Mononuclear cell (primary cell): ENCODE data around the gene TLX1. TPM values are rescaled to one million over a fixed set of nuclear protein-coding genes. Genes with fewer than 3 reads are reported as not detected.

Experiments
- H3K27me3 ChIP-seq: 2 replicates; pipeline ENCODE4 v1.6.0; 2011; ENCODE audit warnings: low read length, control low read depth; ENCODE audit not compliant: insufficient read depth
- H3K4me1 ChIP-seq: 2 replicates; pipeline ENCODE4 v1.5.1; 2011; ENCODE audit warnings: mild to moderate bottlenecking, low read length, control low read depth; ENCODE audit not compliant: insufficient read depth
- H3K4me3 ChIP-seq: 2 replicates; pipeline ENCODE4 v1.5.1; 2011; ENCODE audit warnings: mild to moderate bottlenecking, low read length, moderate library complexity
- H3K9me3 ChIP-seq: 2 replicates; pipeline ENCODE4 v1.5.1; 2011; ENCODE audit warnings: low read depth, mild to moderate bottlenecking, control low read depth, low read length
- total RNA-seq: library from RNA; depleted of rRNA; stranded (reverse); fragments of >200 nt; gene quantifications from one replicate; pipeline ENCODE4 v1.2.3, GENCODE V29; 2012

Gene TLX1
- total RNA-seq, 1 donor = not detected

GRCh38 chr10:101136007-101136707, 5.1 kb downstream of the TLX1 start:
- no peaks in the 10 kb centered on the region for H3K9me3 ChIP-seq
- H3K4me1 ChIP-seq = peaks cover 46% of the 10 kb centered on the region
- peaks cover 99% of the 10 kb centered on the region for H3K27me3 ChIP-seq
- H3K4me3 ChIP-seq = no peak overlapping the region

GRCh38 chr10:101136708-101137121, 5.6 kb downstream of the TLX1 start:
- H3K4me1 ChIP-seq = peaks cover 40% of the 10 kb centered on the region
- peaks cover 100% of the 10 kb centered on the region for H3K27me3 ChIP-seq
- H3K9me3 ChIP-seq = no peaks in the 10 kb centered on the region
- no peak overlapping the region for H3K4me3 ChIP-seq

GRCh38 chr10:101137271-101137670, 6.2 kb downstream of the TLX1 start:
- H3K4me1 ChIP-seq = peaks cover 39% of the 10 kb centered on the region
- peaks cover 100% of the 10 kb centered on the region for H3K27me3 ChIP-seq
- H3K4me3 ChIP-seq = no peak overlapping the region
- no peaks in the 10 kb centered on the region for H3K9me3 ChIP-seq

- Histone ChIP-seq H3K4me3 (no peak overlapping the region), H3K4me1 (peaks cover 37% of the 10 kb centered on the region), H3K9me3 (no peaks in the 10 kb centered on the region), H3K27me3 (peaks cover 100% of the 10 kb centered on the region)
Observed at GRCh38 chr10:101138788-101139420, 7.8 kb downstream of the TLX1 start.

- peaks cover 32% of the 10 kb centered on the region for H3K4me1 ChIP-seq
- H3K4me3 ChIP-seq = no peak overlapping the region
- H3K27me3 ChIP-seq = peaks cover 100% of the 10 kb centered on the region
- no peaks in the 10 kb centered on the region for H3K9me3 ChIP-seq
Observed at GRCh38 chr10:101139421-101139911, 8.4 kb downstream of the TLX1 start.

GRCh38 chr10:101140084-101140949, 9.2 kb downstream of the TLX1 start:
- no peaks in the 10 kb centered on the region for H3K9me3 ChIP-seq
- H3K27me3 ChIP-seq = peaks cover 100% of the 10 kb centered on the region
- no peak overlapping the region for H3K4me3 ChIP-seq
- H3K4me1 ChIP-seq = peaks cover 23% of the 10 kb centered on the region

GRCh38 chr10:101140950-101141615, 10.0 kb downstream of the TLX1 start:
- H3K9me3 ChIP-seq = no peaks in the 10 kb centered on the region
- peaks cover 22% of the 10 kb centered on the region for H3K4me1 ChIP-seq
- H3K27me3 ChIP-seq = peaks cover 100% of the 10 kb centered on the region
- H3K4me3 ChIP-seq = no peak overlapping the region

- Histone ChIP-seq H3K4me1 (peaks cover 22% of the 10 kb centered on the region), H3K9me3 (no peaks in the 10 kb centered on the region), H3K27me3 (peaks cover 100% of the 10 kb centered on the region), H3K4me3 (no peak overlapping the region)
Observed at GRCh38 chr10:101141616-101142532, 10.8 kb downstream of the TLX1 start.

- Histone ChIP-seq H3K4me1 (peaks cover 22% of the 10 kb centered on the region), H3K9me3 (no peaks in the 10 kb centered on the region), H3K4me3 (no peak overlapping the region), H3K27me3 (peaks cover 100% of the 10 kb centered on the region)
Observed at GRCh38 chr10:101142533-101143344, 11.6 kb downstream of the TLX1 start.

- Histone ChIP-seq H3K4me1 (peaks cover 22% of the 10 kb centered on the region), H3K9me3 (no peaks in the 10 kb centered on the region), H3K4me3 (no peak overlapping the region), H3K27me3 (peaks cover 99% of the 10 kb centered on the region)
Observed at GRCh38 chr10:101143345-101143630, 12.2 kb downstream of the TLX1 start.

- Histone ChIP-seq H3K27me3 (peaks cover 98% of the 10 kb centered on the region), H3K4me1 (peaks cover 22% of the 10 kb centered on the region), H3K9me3 (no peaks in the 10 kb centered on the region), H3K4me3 (no peak overlapping the region)
Observed at GRCh38 chr10:101144053-101144452, 13.0 kb downstream of the TLX1 start.

GRCh38 chr10:101145145-101145544, 14.0 kb downstream of the TLX1 start:
- no peaks in the 10 kb centered on the region for H3K9me3 ChIP-seq
- peaks cover 96% of the 10 kb centered on the region for H3K27me3 ChIP-seq
- no peak overlapping the region for H3K4me3 ChIP-seq
- peaks cover 13% of the 10 kb centered on the region for H3K4me1 ChIP-seq

GRCh38 chr10:101145750-101146391, 14.8 kb downstream of the TLX1 start:
- H3K27me3 ChIP-seq = peaks cover 94% of the 10 kb centered on the region
- H3K9me3 ChIP-seq = no peaks in the 10 kb centered on the region
- H3K4me3 ChIP-seq = no peak overlapping the region

More at GRCh38 chr10:101145750-101146391, 14.8 kb downstream of the TLX1 start:
- peaks cover 8% of the 10 kb centered on the region for H3K4me1 ChIP-seq
